ENCODE data around the gene MINAR1.
"Not testable (repeated sequence)": the region's sequence is repeated elsewhere in the genome, so short reads cannot be mapped to it uniquely, and the experiment has no call there.

The MINAR1 gene, protein sequence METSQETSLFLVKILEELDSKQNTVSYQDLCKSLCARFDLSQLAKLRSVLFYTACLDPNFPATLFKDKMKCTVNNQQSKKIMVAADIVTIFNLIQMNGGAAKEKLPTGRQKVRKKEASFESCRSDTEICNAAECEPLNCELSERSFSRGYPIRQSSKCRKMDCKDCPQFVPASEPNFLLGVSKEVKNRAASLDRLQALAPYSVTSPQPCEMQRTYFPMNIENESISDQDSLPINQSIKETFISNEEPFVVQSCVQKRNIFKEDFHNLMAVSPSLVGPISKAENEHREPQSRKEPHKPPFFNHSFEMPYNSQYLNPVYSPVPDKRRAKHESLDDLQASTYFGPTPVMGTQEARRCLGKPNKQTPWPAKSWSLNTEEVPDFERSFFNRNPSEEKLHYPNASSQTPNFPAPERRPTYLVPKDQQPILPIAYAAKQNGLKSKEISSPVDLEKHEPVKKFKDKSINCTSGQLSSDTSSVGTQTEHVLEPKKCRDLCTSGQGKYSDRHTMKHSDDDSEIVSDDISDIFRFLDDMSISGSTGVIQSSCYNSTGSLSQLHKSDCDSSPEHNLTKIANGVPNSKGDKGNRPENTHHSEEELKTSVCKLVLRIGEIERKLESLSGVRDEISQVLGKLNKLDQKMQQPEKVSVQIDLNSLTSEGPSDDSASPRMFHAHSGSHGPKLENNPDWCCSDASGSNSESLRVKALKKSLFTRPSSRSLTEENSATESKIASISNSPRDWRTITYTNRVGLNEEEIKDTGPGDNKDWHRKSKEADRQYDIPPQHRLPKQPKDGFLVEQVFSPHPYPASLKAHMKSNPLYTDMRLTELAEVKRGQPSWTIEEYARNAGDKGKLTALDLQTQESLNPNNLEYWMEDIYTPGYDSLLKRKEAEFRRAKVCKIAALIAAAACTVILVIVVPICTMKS

DNA sequence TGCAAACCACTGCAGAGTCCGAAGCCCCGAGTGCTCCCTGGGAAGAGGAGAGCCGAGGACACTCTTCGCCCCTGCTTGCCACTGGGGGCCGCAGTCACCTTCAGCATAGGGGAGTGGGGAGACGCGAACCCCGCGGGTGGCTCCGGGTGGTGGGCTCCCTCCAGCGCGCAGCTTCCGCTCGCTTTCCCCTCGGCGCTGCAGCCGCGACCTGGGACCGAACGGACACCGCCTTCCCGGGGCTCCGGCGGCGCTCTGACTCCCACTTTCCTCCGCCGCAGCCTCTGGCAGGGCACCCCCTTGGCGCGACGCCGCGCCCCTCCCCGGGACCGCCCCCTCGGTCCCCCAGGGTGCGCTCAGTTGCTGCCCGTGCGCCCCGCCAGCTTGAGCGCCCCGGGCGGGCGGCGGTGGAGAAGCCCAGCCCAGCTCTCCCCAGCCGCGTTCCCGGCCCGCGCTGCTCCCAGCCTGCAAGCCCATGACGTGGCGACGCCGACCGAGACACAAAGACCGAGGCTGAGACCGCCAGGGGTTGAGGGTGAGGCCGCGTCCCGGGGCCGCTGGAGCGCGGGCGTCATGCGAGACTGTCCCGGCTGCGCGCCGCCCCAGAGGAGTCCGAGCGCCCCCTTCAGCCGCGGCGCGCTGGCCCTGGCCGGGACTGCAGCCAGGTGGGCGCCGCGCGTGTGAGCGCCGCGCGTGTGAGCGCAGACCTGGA, at the start of gene MINAR1:
TSS of gene MINAR1 (plus strand) at position 701 of the 709 bp plus-strand sequence. CDS start 23,812 bp downstream, outside the sequence.
- no peak for DNase-seq

DNA sequence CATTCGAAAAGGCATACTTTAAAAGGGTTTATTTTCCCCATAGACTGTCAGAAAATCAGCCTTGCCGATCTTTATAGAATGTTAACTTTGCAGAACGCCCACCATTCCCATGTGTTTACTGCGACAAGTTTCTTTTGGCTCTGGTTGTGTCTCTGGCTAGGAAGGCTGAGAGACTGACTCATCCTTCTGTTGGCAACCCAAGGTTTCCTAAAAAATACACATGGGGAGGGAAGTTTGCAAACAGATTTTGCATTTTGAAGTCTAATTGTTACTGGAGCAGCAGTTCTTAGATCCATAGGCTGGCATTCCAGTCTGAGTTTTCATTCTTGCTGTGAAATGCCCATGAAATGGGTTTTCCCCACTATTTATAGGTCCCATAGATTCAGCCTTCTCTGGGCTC, 37.9 kb upstream of the MINAR1 start:
- no peak for DNase-seq

DNA sequence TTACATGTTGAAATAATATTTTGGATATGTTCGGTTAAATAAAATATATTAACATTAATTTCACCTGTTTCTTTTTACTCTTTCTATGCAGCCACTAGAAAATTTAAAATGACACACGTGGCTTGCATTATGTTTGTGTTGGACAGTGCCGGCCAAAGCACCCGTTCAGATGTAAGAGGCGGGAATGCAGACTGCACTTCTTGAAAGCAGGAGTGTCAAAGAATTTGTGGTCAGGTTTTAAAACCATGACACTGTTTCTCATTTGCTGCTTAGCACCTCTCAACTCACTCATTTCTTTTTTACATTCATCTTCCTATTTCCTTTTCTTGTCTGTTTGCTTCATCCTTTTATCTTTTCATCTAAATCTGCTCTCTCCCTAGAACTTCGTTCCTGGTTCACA, 35.3 kb upstream of the MINAR1 start:
- no peak for DNase-seq

DNA sequence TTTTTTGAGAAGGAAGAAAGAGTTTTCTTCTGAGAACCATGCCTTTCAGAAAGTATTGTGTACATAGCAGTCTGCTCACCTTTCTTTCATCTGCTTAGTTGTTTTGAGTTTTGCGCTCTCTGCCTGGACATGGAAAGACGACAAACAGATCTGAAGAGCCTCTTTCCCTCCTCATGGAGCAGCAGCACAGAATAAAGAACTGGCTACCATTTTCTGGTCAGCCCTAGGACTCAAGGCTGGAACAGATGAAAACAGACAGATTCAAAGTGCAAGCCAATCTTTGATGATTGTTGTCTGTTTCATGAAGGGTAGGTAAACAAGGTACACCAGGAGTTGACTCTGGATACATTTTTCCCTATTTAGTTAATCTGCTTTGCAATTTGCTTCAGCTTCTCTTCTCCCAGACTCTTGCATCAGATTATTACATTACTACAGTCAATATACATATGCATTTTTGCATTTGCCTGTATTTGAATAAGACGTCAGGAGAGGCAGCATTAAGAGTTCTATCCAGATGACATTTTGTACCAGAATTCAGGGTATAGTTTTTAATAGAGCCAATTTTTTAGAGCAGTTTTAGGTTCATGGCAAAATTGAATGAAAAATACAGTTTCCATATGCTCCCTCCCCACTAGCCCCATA, 34.7 kb upstream of the MINAR1 start:
- DNase-seq: no peak

DNA sequence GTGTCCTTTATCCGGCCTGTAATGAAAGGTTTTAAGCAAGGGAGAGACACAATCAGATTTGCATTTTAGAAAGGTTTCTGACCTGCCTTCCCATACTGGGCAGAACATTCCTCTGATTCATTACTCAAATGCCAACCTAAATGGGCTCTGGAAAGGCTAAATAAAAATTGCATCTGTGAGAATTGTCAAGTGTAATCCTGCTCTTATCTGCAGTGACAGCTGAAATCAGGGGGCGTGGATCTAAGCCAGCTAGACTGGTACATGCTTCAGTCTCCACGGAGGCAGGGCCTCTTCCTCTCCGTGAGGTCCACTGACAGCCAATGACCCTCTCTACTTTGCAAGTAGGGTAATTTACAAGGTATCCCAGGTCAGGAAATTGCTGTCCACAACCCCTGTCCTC, 32.5 kb upstream of the MINAR1 start:
- DNase-seq: no peak

DNA sequence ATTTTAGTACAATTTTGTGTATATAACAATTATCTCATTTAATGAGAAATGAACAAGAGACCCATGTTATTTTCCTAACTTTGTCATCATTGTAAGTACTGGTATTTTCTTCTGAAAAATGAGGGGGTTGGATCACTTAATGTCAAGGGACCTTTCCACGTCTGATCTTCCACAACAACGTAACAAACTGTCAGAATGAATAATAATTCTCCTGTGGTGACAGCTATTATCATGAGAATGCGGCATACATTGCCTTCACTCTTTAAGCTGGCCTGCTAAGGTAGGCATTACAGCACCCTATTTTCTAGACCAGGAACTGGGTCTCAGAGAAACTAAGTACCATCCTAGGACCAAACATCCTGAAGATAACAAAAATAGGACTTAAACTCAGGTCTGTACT, 31.5 kb upstream of the MINAR1 start:
- DNase-seq: no peak

DNA sequence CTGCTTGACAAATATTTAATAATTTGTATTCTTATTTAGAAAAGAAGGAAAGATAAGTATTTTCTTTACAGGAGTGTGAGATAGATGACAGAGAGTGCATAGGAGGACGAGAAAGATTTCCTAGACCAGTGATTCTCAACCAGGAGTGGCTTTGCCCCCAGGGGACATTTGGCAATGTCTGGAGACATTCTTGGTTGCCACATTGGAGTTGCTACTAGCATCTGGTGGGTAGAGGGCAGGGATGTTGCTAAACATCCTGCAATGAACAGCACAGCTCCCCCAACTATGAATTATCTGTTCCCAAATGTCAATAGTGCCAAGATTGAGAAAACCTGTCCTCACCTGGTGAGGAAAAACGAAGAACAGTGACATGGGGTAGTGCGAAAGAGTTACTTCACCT, 30.8 kb upstream of the MINAR1 start:
- DNase-seq: peak; percentile 8 to 16

DNA sequence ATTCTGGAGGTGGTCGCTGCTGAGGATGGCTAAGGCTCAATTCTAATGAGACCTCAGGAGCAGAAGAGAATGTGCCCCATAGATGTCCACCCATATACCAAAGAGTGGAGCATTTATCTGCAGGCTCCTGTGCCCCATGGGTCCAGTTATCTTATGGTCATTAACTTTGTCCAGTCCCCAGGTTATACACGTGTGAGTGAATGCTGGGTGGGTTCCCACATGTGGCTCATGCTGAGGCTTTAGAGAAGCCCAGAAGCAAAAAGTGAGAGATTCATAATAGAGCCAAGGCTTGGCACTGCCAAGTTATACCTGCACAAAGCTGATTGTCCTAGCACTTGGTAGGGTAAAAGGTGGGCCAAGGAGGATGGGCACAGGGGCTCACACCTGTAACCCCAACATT, 30.0 kb upstream of the MINAR1 start:
- no peak for DNase-seq

DNA sequence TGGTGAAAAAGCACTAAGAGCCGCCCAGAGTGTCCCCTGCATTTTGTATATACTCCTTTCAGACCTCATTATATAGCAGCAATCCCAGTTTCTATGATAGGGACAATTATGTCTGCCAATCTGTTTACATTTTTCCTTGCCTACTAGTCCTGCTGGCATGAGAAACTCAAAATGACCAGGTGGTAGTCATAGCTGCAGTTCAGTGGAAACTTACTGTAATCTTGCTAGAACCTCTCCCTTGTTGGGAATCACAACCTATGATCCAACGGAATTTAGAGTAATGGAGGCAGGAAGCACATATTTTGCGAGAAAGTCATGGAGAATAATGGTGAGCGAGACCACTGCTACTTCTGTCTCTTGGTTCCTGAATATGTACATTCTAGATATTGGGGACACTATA, 28.6 kb upstream of the MINAR1 start:
- DNase-seq: no peak

DNA sequence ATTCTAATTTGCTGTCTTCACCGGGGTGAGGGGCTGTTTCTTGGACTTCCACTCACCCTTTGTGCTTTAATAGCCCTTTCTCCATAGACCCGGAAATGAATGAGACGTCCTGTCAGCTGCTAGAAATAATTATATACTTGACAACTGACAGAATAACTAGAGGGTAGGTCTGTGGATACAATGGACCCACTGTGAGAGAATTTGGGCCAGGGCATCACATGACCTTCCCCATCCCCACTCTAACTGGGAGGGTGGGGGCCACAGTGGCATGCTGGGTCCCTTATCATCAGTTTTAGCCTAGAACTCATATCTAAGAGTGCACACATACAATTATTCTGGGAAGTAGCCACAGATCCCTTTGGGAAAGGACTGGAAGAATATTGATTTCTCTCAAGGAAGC, 25.9 kb upstream of the MINAR1 start:
- DNase-seq: no peak

DNA sequence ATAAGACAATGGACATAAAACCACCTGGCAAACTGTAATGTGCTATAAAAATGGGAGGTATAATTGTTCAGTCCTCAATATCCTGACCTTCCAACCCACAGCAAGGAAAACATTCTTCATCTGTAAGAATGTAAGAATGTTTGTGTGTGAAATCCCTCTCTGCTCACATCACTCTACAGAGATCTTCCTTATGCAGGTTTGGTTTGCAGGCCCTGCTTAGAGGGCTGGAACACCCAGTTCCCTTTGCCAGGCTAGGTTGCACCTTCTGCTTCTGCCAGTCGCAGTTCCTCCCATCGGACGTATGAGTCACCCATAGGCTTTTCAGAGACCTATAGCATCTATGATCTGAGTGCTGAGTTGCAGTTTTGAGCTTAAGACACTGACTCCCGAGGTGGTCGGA, 24.1 kb upstream of the MINAR1 start:
- no peak for DNase-seq

DNA sequence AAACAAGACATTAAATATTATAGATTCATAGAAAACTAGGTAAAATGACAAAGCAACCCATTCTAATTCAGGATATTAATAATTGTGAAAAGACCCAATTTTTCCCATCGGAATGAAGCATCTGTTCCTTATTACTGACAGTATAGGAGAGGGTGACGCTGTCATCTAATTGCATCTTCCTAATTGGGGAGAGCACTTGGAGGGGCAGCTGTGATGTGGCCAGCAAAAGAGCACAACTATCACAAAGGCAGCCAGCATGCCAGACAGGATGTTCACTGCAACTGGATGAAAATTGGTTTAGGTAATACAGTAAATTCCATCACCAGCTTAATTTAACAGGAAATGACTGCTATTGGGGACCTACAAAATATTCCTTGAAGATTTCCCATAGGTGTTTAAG, 21.9 kb upstream of the MINAR1 start:
- DNase-seq: no peak

DNA sequence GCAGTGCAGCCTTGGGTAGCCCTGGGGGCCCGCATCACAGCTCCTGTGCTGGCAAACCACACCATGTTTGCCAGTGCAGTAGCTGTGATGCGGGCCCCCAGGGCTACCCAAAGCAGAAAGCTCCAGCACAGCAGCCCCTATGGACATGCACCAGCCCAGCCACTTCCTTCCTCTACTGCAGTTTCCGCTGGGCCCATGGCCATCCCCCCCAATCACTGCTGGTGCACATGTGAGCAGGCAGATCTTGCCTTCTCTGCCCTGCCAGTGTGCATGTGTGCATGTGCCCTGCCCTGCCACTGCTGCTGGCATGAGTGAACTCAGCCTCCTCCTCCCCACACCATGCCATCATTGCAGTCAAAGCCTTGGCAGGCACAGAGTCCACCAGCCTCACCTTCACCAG, 20.1 kb upstream of the MINAR1 start:
- no peak for DNase-seq

DNA sequence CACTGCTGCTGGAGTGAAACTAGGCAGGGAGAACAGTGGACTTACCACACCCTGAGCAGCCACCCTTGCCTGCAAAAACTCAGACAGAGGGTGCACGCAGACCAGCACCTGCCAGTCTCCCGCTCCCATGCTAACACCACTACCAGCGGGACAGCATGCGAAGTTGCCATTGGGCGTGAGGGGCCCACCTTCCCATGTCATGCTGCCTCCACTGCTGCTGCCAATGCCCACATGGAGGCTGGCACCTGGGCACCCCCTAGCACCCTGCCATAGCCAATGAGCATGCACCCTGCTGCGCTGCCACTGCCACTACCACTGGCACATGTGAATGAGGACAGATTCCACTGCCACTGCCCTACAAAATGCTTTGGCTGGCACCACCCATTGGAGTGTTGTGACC, 19.7 kb upstream of the MINAR1 start:
- DNase-seq: no peak

DNA sequence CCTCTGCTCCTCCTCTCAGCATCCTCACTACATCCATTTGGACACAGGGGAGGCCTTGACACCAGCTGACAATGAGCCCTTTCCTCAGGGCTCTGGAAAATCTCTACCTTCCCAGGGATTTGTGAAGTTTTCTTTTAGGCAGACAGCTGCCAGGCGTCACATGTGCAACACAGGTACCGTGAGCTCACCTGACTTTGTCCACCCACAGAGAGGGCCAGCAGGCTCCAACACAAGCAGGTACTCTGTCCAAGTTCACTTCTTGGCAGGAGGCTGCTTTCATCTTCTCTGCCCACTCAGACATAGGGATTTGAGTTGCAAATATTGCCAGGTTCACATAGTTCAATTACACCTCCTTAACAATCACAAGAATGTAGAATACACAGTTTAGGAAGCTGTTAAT, 15.3 kb upstream of the MINAR1 start:
- no peak for DNase-seq

DNA sequence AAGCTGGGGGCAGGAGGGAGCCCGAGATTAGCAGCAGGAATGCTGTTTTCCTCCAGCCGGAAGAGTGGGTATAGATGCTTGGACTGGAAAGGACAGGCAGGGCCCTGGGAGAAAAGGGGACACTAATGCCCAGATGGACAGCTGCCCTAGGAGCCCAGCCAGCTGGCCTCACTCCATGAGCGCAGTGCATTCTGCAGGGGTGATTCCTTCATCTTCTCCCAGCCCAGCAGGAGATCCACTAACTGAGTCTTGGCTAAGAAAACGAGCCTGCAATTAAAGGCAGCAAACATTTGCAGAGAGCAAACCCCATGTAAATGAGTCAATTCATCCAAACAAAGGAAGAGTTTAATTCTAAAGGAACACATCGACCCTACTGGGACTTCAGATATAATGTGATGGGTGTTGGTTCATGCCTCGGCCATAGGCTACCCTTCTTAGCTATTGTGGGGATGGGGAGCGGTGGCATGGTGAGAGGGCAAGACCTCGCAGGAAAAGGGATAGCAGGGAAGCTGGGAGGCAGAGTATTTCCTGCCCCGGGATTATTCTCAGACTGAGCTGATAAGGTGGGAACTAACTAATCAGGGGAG, 13.3 kb upstream of the MINAR1 start:
- DNase-seq: no peak

DNA sequence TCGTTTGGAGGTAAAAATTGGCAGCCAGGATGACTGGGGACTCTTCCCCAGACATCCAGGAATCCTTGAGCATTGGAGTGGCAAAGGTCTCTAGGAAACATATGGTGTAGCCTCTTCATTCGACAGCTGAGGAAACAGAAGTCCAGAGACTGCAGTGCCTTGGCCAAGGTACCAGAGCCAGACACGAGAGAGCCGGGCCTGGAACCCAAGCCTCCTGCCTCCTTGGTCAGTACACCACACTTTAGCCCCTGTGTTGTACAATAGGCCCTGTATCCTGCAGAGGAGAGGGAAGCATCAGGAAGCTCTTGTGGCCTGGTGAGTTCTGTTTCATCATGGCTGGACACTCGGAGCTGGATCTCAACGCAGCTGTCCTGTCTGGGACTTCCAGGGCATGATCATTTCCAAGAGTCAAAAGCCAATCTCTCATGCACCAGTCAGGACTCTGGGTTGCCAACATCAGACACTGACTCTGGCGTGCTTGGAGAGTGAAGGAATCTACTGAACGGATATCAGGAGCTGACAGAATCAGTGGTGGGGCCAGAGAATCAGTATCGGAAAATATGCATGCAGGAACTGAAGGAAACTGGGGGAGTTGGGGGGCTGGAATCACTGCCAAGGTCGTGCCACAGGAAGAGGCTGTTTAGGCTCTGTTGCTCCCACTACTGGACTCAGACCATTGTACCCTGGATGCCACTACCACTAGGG, 6.4 kb upstream of the MINAR1 start:
- DNase-seq: no peak

DNA sequence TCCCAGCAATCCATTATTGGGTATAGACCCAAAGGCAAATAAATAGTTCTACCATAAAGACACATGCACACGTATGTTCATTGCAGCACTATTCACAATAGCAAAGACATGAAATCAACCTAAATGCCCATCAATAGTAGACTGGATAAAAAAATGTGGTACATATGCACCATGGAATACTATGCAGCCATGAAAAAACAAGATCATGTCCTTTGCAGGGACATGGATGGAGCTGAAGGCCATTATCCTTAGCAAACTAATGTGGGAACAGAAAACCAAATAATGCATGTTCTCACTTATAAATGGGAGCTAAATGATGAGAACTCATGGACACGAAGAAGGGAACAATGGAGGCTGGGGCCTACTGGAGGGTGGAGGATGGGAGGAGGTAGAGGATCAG, 5.2 kb upstream of the MINAR1 start:
- DNase-seq: not testable (repeated sequence)

DNA sequence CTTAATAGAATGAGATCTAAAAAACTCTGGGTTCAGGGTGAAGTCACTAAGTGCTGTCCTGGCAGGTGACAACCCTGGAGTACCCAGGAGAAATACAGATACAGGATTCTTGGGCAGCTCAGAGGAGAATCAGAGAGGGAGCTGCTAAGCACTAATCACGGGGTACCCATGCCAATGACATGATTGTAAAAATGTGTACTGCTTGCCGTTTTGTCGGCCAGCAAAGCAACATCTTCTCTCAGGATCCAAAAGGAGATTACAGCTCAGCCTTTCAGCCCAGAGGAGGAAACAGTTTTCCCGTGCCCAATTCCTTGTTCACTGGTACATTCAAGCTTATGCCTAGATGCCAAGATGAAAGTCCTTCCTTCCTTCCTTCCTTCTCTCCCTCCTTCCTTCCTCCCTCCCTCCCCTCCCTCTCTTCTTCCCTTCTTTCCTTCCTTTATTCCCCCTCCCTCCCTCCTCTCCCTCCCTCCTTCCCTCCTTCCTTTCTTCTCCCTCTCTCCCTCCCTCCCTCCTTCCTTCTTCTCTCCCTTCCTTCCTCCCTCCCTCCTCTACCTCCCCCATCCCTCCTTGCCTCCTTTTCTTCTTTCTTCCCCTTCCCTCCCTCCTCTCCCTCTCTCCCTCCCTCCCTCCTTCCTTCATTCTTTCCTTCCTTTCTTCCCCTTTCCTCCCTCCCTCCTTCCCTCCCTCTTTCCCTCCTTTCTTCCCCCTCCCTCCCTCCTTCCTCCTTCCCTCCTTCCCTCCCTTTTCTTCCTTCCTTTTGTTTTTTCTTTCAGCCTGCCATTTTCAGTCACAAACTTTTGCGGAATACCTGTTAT, 4.1 kb upstream of the MINAR1 start:
- no peak for DNase-seq

DNA sequence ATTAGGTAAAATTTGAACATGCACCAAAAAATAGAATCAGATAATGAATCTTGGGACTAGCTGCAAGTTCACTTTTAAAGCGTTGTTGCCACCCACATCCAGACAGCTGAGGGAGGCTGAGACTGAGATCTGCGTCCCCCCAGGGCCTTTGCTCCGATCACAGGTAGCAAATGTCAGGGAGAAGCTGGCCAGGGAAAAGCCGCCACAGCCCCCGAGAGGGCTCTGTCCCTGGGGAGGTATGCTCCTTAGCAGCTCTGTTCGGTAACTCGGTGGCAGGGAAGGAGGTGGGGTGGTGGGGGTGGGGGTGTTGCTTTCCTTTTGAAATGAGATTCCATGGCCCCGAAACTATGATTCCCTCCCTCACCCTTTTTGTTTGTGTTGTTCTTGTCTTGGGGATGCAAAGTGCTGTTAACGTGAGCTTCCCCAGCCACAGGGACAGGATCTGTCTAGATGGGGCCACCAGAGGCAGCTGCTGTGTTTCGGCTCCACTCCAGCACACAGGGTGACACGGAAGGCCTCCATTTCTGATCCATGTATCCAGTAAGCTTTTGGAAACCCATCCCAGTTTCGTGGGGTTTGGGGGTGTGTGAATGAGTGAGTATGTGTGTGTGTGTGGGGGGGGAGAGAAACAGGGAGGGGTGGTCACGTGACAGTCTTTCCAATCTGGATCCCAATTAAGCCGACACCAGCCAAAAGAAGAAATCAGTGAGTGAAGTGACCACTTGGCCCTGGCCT, 1.1 kb upstream of the MINAR1 start:
- no peak for DNase-seq
